H9 (cell line): Measurements from ENCODE around the gene MROH2A. TPM values are rescaled to one million over a fixed set of nuclear protein-coding genes. Genes with fewer than 3 reads are reported as not detected.

ENCODE experiments used
- DNase-seq: peaks from one replicate; pipeline ENCODE4 v3.0.0-alpha.2; 2017
- H2AFZ ChIP-seq: one replicate; pipeline ENCODE4 v1.6.1; 2013; ENCODE audit warnings: mild to moderate bottlenecking, low read length, control low read depth, moderate library complexity
- H2AK5ac ChIP-seq: 2 replicates; pipeline ENCODE4 v1.6.1; 2013; ENCODE audit warnings: low read length, control low read depth, mixed read lengths; ENCODE audit not compliant: insufficient read length
- H2BK120ac ChIP-seq: one replicate; pipeline ENCODE4 v1.6.1; 2013; ENCODE audit warnings: low read depth, mild to moderate bottlenecking, low read length, control low read depth, inconsistent platforms; ENCODE audit not compliant: poor library complexity, severe bottlenecking
- H2BK12ac ChIP-seq: 2 replicates; pipeline ENCODE4 v1.6.1; 2013; ENCODE audit warnings: low read length, control low read depth, mixed read lengths, low read depth; ENCODE audit not compliant: insufficient read length
- H2BK15ac ChIP-seq: 2 replicates; pipeline ENCODE4 v1.6.1; 2013; ENCODE audit warnings: low read depth, low read length, control low read depth
- H2BK20ac ChIP-seq: one replicate; pipeline ENCODE4 v1.6.1; 2013; ENCODE audit warnings: low read depth, mild to moderate bottlenecking, low read length, control low read depth, inconsistent platforms; ENCODE audit not compliant: poor library complexity, severe bottlenecking
- H2BK5ac ChIP-seq: 2 replicates; pipeline ENCODE4 v1.6.1; 2013; ENCODE audit warnings: low read length, control low read depth, mixed read lengths; ENCODE audit not compliant: insufficient read length
- H3K14ac ChIP-seq: 2 replicates; pipeline ENCODE4 v1.6.1; 2013; ENCODE audit warnings: low read length, control low read depth; ENCODE audit not compliant: insufficient read depth
- H3K18ac ChIP-seq: 2 replicates; pipeline ENCODE4 v1.6.1; 2013; ENCODE audit warnings: low read depth, mild to moderate bottlenecking, mixed read lengths, low read length, control low read depth; ENCODE audit not compliant: insufficient read length
- H3K23ac ChIP-seq: 2 replicates; pipeline ENCODE4 v1.6.1; 2013; ENCODE audit warnings: low read length, control low read depth, mixed read lengths, low read depth; ENCODE audit not compliant: insufficient read length
- H3K23me2 ChIP-seq: 2 replicates; pipeline ENCODE4 v1.6.1; 2013; ENCODE audit warnings: low read depth, mild to moderate bottlenecking, mixed read lengths, low read length, control low read depth; ENCODE audit not compliant: insufficient read length, poor library complexity, severe bottlenecking
- H3K27ac ChIP-seq: 2 replicates; pipeline ENCODE4 v1.5.1; 2013; ENCODE audit warnings: low read length, control low read depth, mixed read lengths, low read depth; ENCODE audit not compliant: insufficient read length
- H3K27me3 ChIP-seq: 2 replicates; pipeline ENCODE4 v1.6.1; 2013; ENCODE audit warnings: low read length, control low read depth, inconsistent platforms; ENCODE audit not compliant: insufficient read depth
- H3K4ac ChIP-seq: 2 replicates; pipeline ENCODE4 v1.6.1; 2013; ENCODE audit warnings: low read depth, mild to moderate bottlenecking, control low read depth, inconsistent platforms, low read length, moderate library complexity
- H3K4me1 ChIP-seq: 2 replicates; pipeline ENCODE4 v1.6.1; 2013; ENCODE audit warnings: low read length, control low read depth, inconsistent platforms; ENCODE audit not compliant: insufficient read depth
- H3K4me2 ChIP-seq: 2 replicates; pipeline ENCODE4 v1.6.1; 2013; ENCODE audit warnings: low read length, control low read depth, mixed read lengths; ENCODE audit not compliant: insufficient read length, insufficient read depth
- H3K56ac ChIP-seq: 2 replicates; pipeline ENCODE4 v1.6.1; 2013; ENCODE audit warnings: low read depth, mild to moderate bottlenecking, mixed read lengths, low read length, control low read depth; ENCODE audit not compliant: insufficient read length
- H3K79me1 ChIP-seq: 2 replicates; pipeline ENCODE4 v1.6.1; 2013; ENCODE audit warnings: low read depth, mild to moderate bottlenecking, moderate library complexity, low read length, control low read depth, inconsistent platforms; ENCODE audit not compliant: insufficient read depth, poor library complexity, severe bottlenecking
- H3K79me2 ChIP-seq: 2 replicates; pipeline ENCODE4 v1.6.1; 2013; ENCODE audit warnings: low read length, control low read depth, inconsistent platforms; ENCODE audit not compliant: insufficient read depth
- H3K9ac ChIP-seq: 2 replicates; pipeline ENCODE4 v1.6.1; 2013; ENCODE audit warnings: low read length, control low read depth, mixed read lengths; ENCODE audit not compliant: insufficient read length; ENCODE audit errors: extremely low read depth
- H3K9me3 ChIP-seq: one replicate; pipeline ENCODE4 v1.6.1; 2013; ENCODE audit warnings: low read depth, low read length, inconsistent platforms; ENCODE audit not compliant: control insufficient read depth
- H3T11ph ChIP-seq: one replicate; pipeline ENCODE4 v1.6.1; 2013; ENCODE audit warnings: mild to moderate bottlenecking, low read length, control low read depth, inconsistent platforms
- H4K20me1 ChIP-seq: one replicate; pipeline ENCODE4 v1.6.1; 2013; ENCODE audit not compliant: control insufficient read depth, insufficient read length, insufficient read depth
- H4K5ac ChIP-seq: 2 replicates; pipeline ENCODE4 v1.6.1; 2013; ENCODE audit warnings: low read depth, mild to moderate bottlenecking, mixed read lengths, low read length, control low read depth; ENCODE audit not compliant: insufficient read length
- H4K8ac ChIP-seq: replicated peaks from 2 replicates; pipeline ENCODE4 v1.6.1; 2013; ENCODE audit warnings: low read length, control low read depth, mixed read lengths, low read depth; ENCODE audit not compliant: insufficient read length
- H4K91ac ChIP-seq: 2 replicates; pipeline ENCODE4 v1.6.1; 2013; ENCODE audit warnings: low read depth, mild to moderate bottlenecking, moderate library complexity, mixed read lengths, low read length, control low read depth; ENCODE audit not compliant: insufficient read length
- H3K27ac Mint-ChIP-seq, 3 experiments: 2 replicates in 2 of 3; 3 replicates in 1 of 3; pipeline ENCODE4 v1.8.0; 2020 to 2021; ENCODE audit warnings: mixed read lengths in 3 of 3, mild to moderate bottlenecking in 1 of 3, moderate library complexity in 1 of 3
- H3K27me3 Mint-ChIP-seq: 2 replicates; pipeline ENCODE4 v1.8.0; 2021; ENCODE audit warnings: low read depth, mild to moderate bottlenecking, moderate library complexity, mixed read lengths
- H3K36me3 Mint-ChIP-seq, 3 experiments: 2 replicates in 2 of 3; 3 replicates in 1 of 3; pipeline ENCODE4 v1.8.0; 2020 to 2021; ENCODE audit warnings: low read depth in 3 of 3, mixed read lengths in 3 of 3; ENCODE audit not compliant: insufficient read depth in 1 of 3
- H3K4me1 Mint-ChIP-seq, 2 experiments: 2 replicates each; pipeline ENCODE4 v1.8.0; 2020; ENCODE audit warnings: mixed read lengths in 2 of 2
- H3K4me3 Mint-ChIP-seq, 2 experiments: 2 replicates in 1 of 2; 3 replicates in 1 of 2; pipeline ENCODE4 v1.8.0; 2020 to 2021; ENCODE audit warnings: mild to moderate bottlenecking in 2 of 2, mixed read lengths in 2 of 2, moderate library complexity in 1 of 2
- H3K9me3 Mint-ChIP-seq, 2 experiments: 2 replicates in 1 of 2; 3 replicates in 1 of 2; pipeline ENCODE4 v1.8.0; 2020; ENCODE audit warnings: mild to moderate bottlenecking in 2 of 2, mixed read lengths in 2 of 2, moderate library complexity in 1 of 2
- CTCF ChIP-seq: fragments of 200-600 bp; sonication (generic); conservative IDR thresholded peaks from 3 replicates; pipeline ENCODE4 v1.8.0; 2021; ENCODE audit warnings: antibody characterized with exemption, mild to moderate bottlenecking
- WGBS: extraction: QIAGEN DNeasy Blood & Tissue Kit; methylation state at CpG from one replicate; pipeline ENCODE4 v1.1.7; 2013; ENCODE audit warnings: missing lambda C conversion rate, low lambda C conversion rate, mixed read lengths; ENCODE audit not compliant: insufficient read length; ENCODE audit errors: extremely low coverage; 5-methylcytosine and 5-hydroxymethylcytosine counted together
- total RNA-seq: library from RNA; stranded (reverse); gene quantifications from 2 replicates; pipeline ENCODE4 v1.2.1, GENCODE V29; 2021

Gene MROH2A
- total RNA-seq, 1 experiment from 2014 or later: not detected

GRCh38 chr2:233858331-233858730, 80.2 kb downstream of the MROH2A start:
- H3K56ac ChIP-seq: no peak overlapping the region
- no peak overlapping the region for H2BK5ac ChIP-seq
- Mint-ChIP-seq H3K4me3 (no peak overlapping the region), H3K9me3 (no peaks in the 10 kb centered on the region; a peak in 1 of 5 replicates), H3K27ac (no peak overlapping the region), H3K4me1 (peaks cover 22 to 29% of the 10 kb centered on the region in 2 experiments), H3K36me3 (peaks cover 4 to 14% (median 4%) of the 10 kb centered on the region in 3 experiments; a peak in 6 of 7 replicates), H3K27me3 (no peaks in the 10 kb centered on the region; the same call in 1 of the 2 replicates)
- no peak overlapping the region for H3K14ac ChIP-seq
- H3K4me1 ChIP-seq: peaks cover 4% of the 10 kb centered on the region
- no CpG with 5 or more reads among the region's 4 CpGs for WGBS
- peaks cover 6% of the 10 kb centered on the region for H3K23me2 ChIP-seq
- H4K20me1 ChIP-seq: no peaks in the 10 kb centered on the region
- H2BK15ac ChIP-seq: no peak overlapping the region
- no peak overlapping the region for H4K8ac ChIP-seq
- no peak overlapping the region for H3K27ac ChIP-seq
- no peak overlapping the region for H2BK120ac ChIP-seq
- H3K9me3 ChIP-seq: no peaks in the 10 kb centered on the region
- H3K4me2 ChIP-seq: no peak overlapping the region
- H3K9ac ChIP-seq: no peak overlapping the region
- no peak overlapping the region for H2BK12ac ChIP-seq
- no peak overlapping the region for H2AK5ac ChIP-seq
- H2BK20ac ChIP-seq: no peak overlapping the region
- no peak overlapping the region for H2AFZ ChIP-seq
- no peak overlapping the region for H3K18ac ChIP-seq
- TF ChIP-seq CTCF: no peak
- H4K5ac ChIP-seq: no peak overlapping the region
- no peak for DNase-seq
- no peak overlapping the region for H3K23ac ChIP-seq
- no peak overlapping the region for H3K4ac ChIP-seq
- H3K79me1 ChIP-seq: no peaks in the 10 kb centered on the region
- H3T11ph ChIP-seq: no peak overlapping the region
- no peak overlapping the region for H4K91ac ChIP-seq
- peaks cover 7% of the 10 kb centered on the region; the same call in 1 of the 2 replicates for H3K79me2 ChIP-seq
- H3K27me3 ChIP-seq: no peaks in the 10 kb centered on the region
